HG02943 (cell line): ENCODE results near the gene CDYL.
"Not testable (repeated sequence)": the region's sequence is repeated elsewhere in the genome, so short reads cannot be mapped to it uniquely, and the experiment has no call there.

Source experiments
- ATAC-seq: cut with Tn5 transposase; IDR thresholded peaks from one replicate; pipeline ENCODE4 v1.9.1; 2021; ENCODE audit warnings: mild to moderate bottlenecking, low read depth, moderate library complexity; ENCODE audit not compliant: unreplicated experiment

The CDYL gene

DNA sequence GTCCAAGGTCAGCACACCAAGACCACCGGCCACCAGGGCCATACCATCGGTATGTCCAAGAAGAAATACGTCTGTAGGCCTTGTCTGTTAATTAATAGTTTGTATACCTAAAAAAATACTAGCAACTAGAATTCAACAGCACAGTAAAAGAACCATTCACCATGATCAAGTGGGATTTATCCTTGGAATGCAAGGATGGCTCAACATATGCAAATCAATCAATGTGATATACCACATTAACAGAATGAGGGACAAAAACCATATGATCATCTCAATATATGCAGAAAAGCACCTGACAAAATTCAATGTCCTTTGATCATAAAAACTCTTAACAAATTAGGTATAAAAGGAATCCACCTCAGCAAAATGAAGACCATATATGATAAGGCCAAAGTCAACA, 203.2 kb downstream of the CDYL start:
- no peak for ATAC-seq

- no peak for ATAC-seq
Measured at GRCh38 chr6:4981761-4982160, 205.6 kb downstream of the CDYL start.

GRCh38 chr6:4983322-4983721, 207.1 kb downstream of the CDYL start:
- no peak for ATAC-seq

- no peak for ATAC-seq
Measured at GRCh38 chr6:4986999-4987398, 210.8 kb downstream of the CDYL start.

DNA sequence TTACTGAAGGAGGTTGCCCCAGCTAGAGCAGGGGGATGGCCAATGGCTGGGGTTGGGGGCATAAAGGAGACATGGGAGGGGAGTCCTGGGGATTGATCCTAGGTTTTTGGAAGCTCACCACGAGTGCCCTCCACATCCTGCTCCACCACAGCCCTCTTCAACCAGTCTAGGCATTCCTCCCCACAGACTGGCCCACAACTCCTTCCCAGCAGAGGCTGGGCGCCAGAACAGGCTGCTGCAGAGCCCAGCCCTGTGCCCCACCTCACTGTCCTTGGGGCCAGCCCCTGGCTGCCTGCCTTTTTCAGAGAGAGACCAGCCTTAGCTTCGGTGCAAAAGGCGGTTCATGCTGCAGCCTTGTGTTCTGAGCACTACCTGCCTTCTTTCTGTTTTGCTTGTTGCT, 211.2 kb downstream of the CDYL start:
- no peak for ATAC-seq

DNA sequence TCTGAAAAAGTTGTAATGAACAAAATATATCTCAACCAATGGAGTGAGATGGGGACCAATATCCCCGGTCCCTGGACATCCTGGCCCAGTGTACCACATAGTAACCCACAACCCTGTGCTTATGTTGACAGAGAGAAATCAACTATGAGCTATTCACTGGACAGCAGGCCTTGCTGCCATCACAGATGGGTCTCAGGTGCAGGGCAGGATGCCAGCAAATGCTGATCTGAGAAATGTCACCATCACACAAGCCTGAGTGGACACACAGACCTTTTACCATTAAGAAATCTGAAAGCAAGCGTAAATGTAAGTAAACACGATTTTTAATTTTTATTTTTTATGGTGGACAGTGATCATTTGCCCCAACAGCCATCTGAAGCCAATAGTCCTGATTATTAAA, 218.5 kb downstream of the CDYL start:
- ATAC-seq: no peak

DNA sequence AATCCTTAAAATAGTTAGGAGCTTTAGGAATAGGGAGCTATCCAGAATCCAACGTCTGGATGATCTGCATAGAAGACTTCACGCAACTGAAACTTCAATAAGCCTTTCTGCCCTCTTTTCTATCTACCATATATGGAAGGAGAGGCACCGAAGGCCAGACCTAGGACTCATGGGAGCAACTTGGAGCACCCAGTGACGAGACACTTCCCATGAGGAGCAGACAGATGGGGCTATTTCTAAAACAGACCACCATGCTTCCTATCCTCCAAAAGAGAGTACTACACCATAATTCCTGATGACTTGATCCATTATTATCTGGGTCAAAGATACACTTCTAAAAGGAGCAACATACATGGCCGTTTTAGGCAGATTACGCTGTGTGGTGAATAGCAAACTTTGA, 221.7 kb downstream of the CDYL start:
- ATAC-seq: no peak

- no peak for ATAC-seq
Measured at GRCh38 chr6:4999586-4999985, 223.4 kb downstream of the CDYL start.

DNA sequence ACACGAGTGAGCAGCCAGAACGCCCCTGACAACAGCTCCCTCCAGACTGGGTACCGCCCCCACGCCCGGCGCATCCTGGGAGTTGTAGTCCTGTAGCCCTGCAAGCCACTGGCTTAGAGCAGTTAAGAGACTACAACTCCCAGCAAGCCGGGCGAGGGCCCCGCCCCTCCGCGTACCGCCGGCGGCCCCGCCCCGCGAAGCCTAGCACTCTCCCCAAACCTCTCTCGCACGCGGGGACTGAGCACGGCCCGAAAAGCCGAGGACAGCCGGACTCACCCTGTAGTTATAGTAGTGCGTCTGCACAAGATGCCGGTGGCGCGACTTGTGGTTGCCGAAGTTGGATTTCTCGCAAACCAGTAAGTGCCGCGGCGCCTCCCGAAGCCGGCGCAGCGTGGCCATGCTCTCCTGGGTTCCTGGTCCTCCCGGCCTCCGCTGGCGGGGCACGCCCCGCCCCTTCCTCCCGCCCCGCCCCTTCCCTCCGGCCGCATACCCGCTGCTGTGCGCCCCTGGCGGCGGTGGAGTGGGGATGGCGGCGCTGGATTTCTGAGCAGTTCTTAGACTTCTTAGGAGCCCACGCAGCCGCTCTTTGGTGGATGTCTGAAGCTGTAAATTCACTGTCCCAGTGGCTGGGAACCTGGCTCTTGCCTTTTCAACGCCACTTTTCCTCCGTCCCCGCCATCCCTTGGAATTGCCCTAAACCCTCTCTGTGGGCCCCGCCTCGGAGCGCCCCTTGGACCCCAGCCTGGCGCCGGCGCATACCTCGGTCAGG, 227.6 kb downstream of the CDYL start, which contains the start of gene RPP40:
RPP40 (minus strand) TSS at position 434 of the 769 bp plus-strand sequence; CDS start at position 399, 35 bp downstream.
- peak; percentile 96 for ATAC-seq

DNA sequence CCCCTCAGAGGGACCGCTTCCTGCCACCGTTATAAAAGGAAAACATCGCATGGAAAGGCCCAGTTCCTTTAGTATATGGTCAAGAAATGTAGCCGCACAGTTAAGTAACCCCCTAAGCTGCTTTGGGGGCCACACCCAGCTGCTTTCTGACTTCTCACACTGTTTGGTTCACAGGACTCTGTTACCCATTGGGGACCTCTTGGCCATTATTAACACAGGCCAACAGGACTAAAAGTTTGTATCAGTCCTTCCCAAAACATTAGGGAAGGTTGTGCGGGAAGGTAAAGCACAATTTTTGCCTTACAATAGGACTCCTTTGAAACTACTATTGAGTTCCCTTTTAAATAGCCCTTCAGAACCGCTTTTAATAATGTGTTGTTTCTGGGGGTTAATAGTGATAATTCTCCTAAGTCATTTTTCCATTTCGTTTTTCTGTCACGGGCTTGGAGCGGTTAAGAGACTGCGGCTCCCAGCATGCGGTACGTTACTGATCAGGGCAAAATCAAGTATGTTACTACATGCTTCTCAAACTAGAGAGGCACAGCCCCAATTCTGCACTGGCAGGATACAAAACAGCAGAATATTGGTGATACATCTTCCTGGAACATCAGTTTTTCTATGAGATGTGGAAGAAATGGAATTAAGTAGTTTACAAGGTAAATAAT, 228.3 kb downstream of the CDYL start:
- peak; percentile 7 for ATAC-seq

- ATAC-seq: not testable (repeated sequence)
Measured at GRCh38 chr6:5005038-5005433, 228.8 kb downstream of the CDYL start.
